HG02610 (cell line): ENCODE results near the gene SKA3.
"Not testable (repeated sequence)": the region's sequence is repeated elsewhere in the genome, so short reads cannot be mapped to it uniquely, and the experiment has no call there.

ENCODE experiments used
- ATAC-seq: cut with Tn5 transposase; IDR thresholded peaks from one replicate; pipeline ENCODE4 v1.9.1; 2021; ENCODE audit warnings: mild to moderate bottlenecking, moderate library complexity; ENCODE audit not compliant: unreplicated experiment

The SKA3 gene

GRCh38 chr13:21171420-21171819 lies 4.9 kb downstream of the SKA3 start:
- ATAC-seq = no peak

- not testable (repeated sequence) for ATAC-seq
Measured at GRCh38 chr13:21165606-21166005, 10.7 kb downstream of the SKA3 start.

- ATAC-seq = no peak
Measured at GRCh38 chr13:21164631-21165030, 11.7 kb downstream of the SKA3 start.

GRCh38 chr13:21152251-21152899 lies 24.0 kb downstream of the SKA3 start:
- no peak for ATAC-seq

- no peak for ATAC-seq
Measured at GRCh38 chr13:21150013-21150412, 26.3 kb downstream of the SKA3 start.

GRCh38 chr13:21149568-21149967 lies 26.8 kb downstream of the SKA3 start:
- ATAC-seq = no peak

GRCh38 chr13:21148557-21149258 lies 27.6 kb downstream of the SKA3 start:
- ATAC-seq = no peak

GRCh38 chr13:21147827-21148226 lies 28.5 kb downstream of the SKA3 start:
- no peak for ATAC-seq

- no peak for ATAC-seq
Measured at GRCh38 chr13:21142766-21143165, 33.6 kb downstream of the SKA3 start.

- ATAC-seq = no peak
Measured at GRCh38 chr13:21139374-21139773, 37.0 kb downstream of the SKA3 start.

- no peak for ATAC-seq
Measured at GRCh38 chr13:21138561-21138960, 37.8 kb downstream of the SKA3 start.

- no peak for ATAC-seq
Measured at GRCh38 chr13:21137696-21138095, 38.7 kb downstream of the SKA3 start.

GRCh38 chr13:21135833-21136232 lies 40.5 kb downstream of the SKA3 start:
- not testable (repeated sequence) for ATAC-seq

GRCh38 chr13:21134475-21134874 lies 41.9 kb downstream of the SKA3 start:
- no peak for ATAC-seq

GRCh38 chr13:21133077-21133476 lies 43.3 kb downstream of the SKA3 start:
- no peak for ATAC-seq

- ATAC-seq = no peak
Measured at GRCh38 chr13:21130116-21130515, 46.2 kb downstream of the SKA3 start.

GRCh38 chr13:21124852-21125251 lies 51.5 kb downstream of the SKA3 start:
- ATAC-seq = no peak

GRCh38 chr13:21123956-21124355 lies 52.4 kb downstream of the SKA3 start:
- no peak for ATAC-seq

GRCh38 chr13:21121616-21122015 lies 54.7 kb downstream of the SKA3 start:
- no peak for ATAC-seq

GRCh38 chr13:21120191-21120590 lies 56.2 kb downstream of the SKA3 start:
- ATAC-seq = no peak

GRCh38 chr13:21119526-21119925 lies 56.8 kb downstream of the SKA3 start:
- no peak for ATAC-seq

GRCh38 chr13:21118180-21118579 lies 58.2 kb downstream of the SKA3 start:
- no peak for ATAC-seq
